B cell (primary cell): Measurements from ENCODE around the gene DPEP2NB.

Experiments used
- EZH2 ChIP-seq: IDR thresholded peaks from 2 replicates; pipeline ENCODE4 v1.6.1; 2012; ENCODE audit warnings: borderline replicate concordance, low read depth, mild to moderate bottlenecking, moderate library complexity, low read length; ENCODE audit not compliant: insufficient read depth, poor library complexity, severe bottlenecking
- TF ChIP-seq, protein P1 (sequence below): fragments of 200-600 bp; IDR thresholded peaks from one replicate; pipeline ENCODE4 v1.8.0; 2022; ENCODE audit warnings: antibody characterized with exemption, mild to moderate bottlenecking

DNA sequence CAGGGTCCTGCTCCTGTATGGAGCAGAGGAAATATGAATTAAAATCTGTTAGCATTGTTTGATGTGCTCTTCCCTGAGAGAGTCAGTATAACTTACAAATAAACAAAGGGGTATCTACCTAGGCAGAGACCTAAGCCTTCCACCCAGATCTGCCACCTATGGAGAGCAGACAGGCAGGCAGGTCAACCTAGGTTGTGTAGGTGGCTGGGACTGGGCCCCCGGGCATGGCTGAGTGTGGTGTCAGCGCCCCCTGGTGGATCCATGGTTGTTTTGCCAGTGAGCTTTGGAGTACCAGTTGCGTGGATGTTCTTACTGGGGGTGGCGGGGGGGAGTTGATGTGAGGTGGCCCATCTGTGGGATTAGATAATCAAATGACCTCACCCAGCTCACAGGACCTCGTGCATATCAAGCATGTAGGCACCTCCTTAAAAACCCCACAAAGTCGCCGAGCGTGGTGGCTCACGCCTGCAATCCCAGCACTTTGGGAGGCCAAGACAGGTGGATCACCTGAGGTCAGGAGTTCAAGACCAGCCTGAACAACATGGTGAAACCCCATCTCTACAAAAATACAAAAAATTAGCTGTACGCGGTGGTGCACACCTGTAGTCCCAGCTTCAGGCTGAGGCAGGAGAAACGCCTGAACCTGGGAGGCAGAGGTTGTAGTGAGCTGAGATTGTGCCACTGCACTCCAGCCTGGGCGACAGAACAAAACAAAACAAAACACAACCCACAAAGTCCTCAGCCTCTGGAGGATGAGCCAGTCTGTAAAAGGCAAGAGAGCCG is 25.0 kb upstream of the DPEP2NB start:
- TF ChIP-seq, protein P1, sequence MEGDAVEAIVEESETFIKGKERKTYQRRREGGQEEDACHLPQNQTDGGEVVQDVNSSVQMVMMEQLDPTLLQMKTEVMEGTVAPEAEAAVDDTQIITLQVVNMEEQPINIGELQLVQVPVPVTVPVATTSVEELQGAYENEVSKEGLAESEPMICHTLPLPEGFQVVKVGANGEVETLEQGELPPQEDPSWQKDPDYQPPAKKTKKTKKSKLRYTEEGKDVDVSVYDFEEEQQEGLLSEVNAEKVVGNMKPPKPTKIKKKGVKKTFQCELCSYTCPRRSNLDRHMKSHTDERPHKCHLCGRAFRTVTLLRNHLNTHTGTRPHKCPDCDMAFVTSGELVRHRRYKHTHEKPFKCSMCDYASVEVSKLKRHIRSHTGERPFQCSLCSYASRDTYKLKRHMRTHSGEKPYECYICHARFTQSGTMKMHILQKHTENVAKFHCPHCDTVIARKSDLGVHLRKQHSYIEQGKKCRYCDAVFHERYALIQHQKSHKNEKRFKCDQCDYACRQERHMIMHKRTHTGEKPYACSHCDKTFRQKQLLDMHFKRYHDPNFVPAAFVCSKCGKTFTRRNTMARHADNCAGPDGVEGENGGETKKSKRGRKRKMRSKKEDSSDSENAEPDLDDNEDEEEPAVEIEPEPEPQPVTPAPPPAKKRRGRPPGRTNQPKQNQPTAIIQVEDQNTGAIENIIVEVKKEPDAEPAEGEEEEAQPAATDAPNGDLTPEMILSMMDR = peak; percentile 84
- TF ChIP-seq EZH2 = no peak
